SIG-M5 treated with dmso at 0.1 percent for 504 hours (cell line): Measurements from ENCODE around the gene CMIP.

Experiments
- DNase-seq: peaks from one replicate; lab custom pipeline; 2025; ENCODE audit not compliant: unreplicated experiment; lab: John Stamatoyannopoulos, UW

CMIP gene

DNA sequence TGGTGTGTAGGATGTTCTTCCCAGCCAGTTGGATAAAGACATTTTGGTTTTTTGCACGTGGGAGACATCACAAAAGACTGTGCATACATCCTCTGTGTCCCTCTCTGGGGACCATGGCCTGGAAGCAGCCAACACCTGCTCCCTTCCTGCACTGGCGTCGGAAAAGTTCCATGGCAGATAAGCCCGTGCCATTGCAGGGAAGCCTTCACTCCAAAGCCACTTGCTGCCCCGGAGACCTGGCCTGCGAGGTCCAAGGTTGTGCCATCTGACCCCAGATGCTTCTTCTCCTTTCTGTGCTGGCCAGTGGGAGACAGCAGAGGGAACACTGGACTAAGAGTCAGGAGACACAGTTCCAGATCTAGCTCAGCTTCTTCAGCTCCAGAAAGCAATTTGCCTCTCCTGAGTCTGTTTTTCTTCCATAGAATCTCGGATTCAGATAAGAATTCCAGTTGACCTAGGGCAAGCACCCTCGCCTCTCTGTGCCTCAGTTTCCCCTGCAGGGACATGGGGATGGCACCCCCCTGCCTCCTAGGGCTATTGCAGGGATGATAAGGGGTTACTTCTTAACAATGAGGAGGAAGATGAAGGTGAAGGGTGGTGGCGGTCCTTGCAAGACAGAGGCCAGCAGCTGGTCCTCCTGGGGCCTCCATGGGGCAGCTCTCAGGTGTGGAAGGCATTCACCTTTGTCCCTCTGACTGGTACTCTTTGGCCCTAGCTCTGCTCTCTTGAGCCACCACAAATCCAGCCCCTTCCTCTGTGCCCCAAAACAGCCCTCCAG, 134.2 kb downstream of the CMIP start:
- DNase-seq = no peak

DNA sequence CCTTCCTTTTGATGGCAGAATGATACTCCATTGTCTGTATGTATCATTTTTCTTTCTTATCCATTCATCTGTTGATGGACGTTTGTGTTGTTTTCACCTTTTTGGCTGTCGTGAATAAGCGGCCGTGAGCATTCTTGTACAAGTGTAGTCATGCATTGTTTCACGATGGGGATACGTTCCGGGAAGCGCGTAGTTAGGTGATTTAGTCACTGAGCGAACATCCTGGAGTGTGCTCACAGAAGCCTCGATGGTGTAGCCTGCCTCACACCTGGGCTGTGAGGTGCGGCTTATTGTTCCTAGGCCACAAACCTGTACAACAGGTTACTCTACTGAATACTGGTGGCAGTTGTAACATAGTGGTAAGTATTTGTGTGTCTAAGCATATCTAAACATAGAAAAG, 136.5 kb downstream of the CMIP start:
- DNase-seq = peak; percentile 71

DNA sequence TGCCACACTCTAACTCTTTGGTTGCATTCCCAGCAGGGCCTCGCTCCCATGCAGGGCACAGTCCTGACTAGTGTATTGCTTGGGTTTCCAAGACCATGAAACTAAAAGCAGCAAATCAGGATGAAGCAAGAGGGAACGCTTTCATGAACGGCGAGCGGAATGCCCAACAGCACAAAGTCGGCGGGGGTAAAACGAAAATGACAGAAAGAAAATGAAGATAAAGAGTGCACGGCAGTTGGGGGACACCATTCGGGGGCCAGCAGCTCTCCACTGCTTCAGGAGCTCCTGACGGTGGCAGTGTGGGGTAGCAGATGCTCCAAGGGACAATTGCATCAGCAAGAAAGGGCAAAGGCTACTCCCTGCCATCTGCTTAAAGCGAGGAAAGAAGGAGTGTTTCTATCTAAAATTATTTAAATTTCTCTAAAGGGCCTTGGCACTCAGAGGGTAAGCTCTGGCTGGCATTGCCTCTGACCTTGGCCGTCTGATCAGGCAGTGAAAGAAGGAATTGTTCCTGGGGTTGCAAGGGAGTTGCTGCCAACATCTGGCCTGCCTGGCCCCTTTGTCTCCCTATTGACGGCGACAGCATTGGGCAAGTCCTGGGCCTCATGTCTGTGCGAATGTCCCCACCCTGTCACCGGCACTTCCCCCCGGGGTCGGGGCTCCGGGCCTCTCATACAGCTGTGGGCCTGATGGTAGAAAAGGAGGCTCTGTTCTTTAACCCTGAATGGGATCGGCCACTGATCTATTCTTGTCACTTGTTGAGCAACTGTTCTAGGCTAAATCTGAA, 138.2 kb downstream of the CMIP start:
- no peak for DNase-seq

DNA sequence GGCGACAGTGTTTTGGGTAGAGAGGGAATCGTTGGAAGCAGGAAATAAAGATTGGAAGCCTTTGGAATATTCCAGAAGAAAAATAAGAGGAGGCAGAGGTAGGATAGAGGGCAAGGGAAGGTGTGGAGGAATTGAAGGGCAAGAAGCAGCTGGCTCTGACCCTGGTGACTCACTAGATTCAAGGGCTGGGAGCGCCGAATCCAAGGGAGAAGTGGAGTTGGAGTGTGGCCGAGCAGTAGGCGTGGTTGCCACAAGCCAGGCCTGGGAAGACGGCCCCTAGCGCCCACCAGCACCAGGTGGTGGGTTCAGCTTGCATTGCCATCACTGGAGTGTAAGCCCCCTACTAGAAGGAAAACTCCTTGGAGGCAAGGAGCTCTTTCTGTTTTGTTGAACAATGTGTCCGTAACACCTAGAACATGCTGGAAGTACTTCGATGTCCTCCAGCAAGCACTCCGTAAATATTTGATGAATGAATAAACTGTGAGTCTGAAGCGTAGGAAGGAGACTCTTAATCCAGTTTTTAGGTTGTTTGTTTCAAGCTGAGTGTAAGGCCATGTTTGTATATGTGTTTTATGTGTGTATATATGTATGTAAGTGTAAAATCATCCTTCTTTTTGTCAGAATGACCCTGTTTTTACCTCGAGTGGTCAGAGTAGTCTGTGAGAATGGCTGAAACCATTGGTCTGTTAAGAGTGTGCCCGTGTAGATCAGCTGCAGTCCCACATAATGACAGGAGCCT, 139.5 kb downstream of the CMIP start:
- DNase-seq = no peak

DNA sequence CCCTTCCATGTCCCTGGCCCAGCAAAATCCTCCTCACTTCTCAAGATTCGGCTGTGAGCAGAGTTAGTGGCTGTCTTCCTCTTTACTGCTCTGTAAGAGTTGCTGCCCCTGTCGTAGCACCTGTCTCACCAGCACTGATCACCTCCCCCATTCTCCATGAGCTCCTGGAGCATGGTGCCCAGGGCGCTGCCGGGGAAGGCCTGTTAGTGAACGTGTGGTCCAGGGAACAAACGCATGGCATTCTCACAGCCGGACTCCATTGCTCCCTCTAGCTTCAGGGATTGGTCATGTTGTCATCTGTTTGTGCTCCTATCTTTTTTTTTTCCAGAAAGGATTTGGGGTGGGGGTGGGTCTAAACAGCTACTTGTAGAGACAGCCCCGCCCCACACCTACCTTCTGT, 141.2 kb downstream of the CMIP start:
- no peak for DNase-seq

DNA sequence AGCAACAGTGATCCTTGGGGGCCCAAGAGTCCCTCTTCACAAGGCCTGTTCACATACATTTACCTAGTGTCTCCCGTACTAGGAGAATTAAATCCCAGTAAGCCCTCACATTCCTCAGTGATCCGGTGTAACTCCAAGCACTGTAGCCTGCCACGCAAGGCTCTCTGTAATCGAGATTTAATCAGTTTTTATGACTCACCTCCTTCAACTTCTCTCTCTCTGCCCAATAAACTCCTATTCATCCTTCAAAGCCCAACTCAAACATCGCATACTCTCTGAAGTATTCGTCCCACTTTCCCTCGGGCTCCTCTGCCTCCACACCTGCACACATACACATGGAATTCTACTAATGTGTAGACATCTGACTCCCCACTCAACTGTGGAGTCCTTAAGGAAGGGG, 141.8 kb downstream of the CMIP start:
- DNase-seq = no peak

DNA sequence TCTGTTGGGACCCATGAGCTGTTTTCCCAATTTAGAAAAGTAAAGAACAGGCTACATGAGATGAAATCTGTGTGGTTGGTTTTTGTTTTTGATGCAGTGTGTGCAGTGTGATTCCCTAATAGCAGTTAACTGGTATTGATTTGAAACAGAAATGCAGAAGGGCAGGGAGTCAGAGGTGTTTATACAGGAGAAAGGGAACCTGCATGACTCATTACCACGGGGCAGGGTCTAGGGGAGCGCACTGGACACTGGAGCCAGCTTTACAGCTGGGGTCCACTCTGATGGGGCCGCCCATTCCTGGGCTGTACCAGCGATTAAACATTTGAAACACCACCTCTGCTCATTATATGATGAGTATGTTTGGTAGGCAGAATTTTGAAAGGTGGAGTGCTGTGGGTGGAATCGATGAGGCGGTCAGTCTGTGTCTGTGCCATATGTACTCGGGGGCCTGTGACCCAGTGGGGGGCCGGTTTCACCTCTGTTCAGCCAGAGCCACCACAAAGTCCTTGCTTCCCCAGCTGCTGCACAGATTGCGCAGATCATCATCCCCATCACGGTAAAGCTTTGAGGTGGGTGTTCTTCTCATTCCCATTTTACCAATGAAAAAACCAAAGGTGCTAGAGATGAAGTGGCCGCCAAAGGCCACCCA, 142.5 kb downstream of the CMIP start:
- DNase-seq = no peak

DNA sequence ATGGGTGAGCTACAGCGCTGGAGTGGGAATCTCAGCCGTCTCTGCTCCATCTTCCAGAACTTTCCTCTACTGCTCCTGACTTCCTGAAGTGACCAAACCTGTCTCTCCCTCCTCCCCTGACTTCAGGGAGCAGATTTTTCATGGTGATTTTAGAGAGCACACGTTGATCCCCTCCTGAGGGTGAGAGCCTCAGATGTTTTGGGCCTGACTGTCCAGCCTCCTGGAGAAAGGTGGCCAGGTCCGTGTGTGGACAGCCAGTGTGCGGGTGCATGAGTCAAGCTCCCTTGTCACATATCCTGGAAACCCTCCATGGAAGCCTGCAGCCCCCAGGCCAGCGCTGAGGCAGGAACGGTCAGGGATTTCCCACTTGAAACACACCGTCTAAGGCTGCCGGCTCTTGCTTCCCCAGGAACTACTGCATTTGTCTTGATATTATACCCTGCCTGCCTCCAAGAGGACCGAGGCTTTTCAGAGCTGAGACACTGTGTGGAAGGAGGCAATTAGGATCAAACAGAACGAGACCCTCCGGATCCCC, 143.1 kb downstream of the CMIP start:
- no peak for DNase-seq

DNA sequence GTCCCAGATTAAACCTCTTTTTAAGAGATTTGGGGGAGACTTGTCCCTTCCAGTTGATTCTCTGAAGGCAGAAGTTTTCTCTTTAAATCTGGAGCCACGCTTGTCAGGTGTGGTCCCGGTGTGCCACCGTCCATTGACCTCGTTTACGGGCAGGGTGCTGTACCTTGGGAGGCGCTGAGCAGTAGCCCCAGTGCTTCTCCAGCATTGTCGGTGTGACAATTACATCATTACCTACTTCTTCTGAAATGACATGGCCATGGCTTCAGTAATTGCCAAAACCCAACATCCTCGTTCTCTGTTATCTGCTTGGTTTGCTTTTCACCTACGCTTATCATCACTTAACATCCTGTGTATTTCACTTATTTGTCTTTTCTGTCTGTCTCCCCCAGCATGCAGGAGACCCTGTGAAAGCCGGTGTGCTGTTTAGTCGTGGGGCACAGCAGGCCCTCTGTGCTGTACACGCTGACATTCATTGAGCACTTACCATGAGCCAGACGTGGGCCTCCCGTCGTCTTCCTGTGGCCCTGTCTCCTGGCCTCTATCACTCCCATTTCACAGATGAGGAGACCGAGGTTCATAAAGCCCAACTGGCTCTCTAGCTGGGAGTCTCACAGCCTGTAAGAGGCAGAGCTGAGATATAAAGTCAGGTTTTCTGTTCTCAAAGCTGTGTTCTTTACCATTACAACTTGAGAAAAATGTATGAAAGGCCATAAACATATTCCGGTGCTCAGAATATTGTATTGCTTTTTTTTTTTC, 143.9 kb downstream of the CMIP start:
- no peak for DNase-seq

DNA sequence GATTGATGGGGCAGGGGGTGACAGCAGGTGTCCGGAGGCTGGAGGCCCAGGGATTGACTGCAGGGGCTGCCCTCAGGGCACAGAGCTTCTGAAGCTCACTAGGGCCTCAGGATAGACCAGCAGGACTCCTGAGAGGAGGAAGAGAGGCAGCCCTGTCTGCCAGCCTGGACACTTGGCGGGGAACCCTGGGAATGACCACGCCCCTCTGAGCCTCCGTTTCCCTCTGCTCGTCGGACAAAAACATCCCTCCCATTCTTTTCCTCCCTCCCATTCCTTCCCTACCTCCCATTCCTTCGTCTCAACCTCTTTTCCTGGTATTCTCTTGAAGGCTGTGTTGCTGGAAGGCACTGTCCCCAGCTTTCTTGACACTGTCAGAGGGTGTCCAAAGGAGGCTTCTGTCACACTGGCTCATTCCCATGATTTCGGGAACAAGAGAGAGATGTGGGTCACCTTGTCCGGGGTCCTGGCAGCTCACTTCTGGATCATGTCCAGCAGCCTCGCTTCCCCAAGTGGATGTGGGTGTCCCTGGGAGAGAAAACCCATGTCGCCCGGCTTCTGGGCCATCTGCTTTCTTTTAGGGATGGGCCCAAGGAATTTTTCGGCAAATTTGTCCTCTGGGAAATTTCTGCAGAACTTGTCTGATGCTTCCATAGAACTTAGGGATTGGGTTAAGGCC, 145.5 kb downstream of the CMIP start:
- DNase-seq = no peak

DNA sequence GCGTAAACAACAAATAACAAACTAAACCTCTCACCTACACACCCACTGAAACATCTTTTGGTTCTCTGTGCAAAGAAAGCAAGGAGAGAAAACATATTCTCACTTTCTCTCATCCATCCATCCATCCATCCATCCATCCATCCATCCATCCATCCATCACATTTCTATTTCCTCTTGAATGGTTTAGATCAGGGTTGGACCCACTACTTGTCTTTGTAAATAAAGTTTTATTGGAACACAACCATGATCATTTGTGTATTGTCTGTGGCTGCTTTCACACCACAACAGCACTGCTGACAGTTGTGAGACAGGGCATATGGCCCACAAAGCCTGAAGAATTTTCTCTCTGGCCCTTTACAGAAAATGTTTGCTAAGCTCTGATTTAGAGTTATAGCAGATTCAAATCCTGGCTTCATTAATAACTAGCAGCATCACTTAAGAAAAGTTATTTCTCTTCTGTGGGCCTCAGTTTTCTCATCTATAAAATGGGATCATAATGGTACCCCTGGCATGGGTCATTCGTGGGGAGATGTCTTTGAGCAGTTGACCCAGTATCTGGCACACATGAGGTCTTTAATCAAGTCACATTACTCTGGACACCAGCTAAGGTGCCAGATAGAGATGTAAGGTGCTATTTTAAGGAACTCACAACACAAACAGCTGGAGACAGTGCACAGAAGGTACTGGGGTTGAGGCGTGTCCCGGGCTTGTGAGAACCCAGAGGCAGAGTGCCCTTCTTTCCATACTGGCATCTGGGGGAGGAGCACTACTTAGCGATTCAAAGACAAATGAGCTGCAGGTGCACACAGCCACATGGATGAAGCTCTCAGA, 146.3 kb downstream of the CMIP start:
- DNase-seq = no peak

DNA sequence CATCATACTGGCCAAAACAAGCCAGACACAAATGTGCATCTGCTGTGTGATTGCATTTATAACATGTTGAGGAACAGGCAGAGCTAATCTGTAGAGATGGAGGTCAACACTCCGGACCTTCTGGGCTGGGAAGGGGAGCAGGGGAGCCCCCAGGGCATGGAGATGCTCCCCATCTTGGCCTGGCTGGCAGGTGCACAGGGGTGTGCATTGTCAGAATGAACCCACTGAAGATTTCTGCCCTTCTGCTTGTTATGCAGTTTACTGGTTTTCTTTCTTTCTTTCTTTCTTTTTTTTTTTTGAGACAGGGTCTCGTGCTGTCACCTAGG, 146.9 kb downstream of the CMIP start:
- no peak for DNase-seq

DNA sequence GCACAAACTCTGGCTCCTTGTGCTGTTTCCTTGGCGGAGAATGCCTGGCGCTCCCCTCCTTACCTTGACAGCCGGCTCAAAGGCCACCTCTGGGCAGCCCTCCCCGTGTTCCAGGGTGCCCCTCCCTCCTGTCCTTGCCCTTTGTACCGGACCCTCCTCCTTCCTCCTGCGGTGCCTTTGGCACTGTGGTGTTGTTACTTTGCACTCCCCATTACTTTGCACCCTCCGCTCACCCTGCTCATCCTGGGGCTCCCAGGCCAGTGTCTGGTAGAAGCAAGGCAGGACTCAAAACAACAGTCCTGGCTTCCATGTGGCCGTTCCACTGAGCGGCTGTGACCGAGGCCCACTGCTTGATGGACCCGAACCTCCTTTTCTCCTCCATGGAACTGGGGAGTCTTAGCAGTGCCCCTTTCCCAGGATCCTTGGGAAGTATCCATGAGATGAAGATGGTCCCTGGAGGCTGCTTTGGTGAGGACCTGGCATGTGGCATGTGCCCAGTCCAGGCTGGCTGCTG, 147.8 kb downstream of the CMIP start:
- no peak for DNase-seq

DNA sequence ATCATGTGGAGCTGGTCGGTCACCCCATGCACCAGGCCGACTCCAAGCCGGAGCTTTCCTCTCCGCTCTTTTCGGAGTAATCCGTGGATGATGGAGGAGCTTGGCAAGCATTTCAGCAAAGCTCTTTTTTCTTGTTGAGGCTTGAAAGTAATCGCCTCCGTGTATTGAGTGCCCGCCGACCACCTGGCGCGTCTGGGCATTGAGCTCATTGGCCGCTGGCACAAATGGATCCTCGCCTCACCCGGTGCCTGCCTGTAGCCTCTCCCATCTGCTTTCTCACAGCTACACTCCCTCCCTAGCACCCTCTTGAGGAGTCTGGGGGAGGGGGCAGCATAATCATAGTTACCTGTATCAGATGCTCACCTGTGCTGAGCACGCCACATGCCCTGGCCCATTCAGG, 148.9 kb downstream of the CMIP start:
- no peak for DNase-seq

DNA sequence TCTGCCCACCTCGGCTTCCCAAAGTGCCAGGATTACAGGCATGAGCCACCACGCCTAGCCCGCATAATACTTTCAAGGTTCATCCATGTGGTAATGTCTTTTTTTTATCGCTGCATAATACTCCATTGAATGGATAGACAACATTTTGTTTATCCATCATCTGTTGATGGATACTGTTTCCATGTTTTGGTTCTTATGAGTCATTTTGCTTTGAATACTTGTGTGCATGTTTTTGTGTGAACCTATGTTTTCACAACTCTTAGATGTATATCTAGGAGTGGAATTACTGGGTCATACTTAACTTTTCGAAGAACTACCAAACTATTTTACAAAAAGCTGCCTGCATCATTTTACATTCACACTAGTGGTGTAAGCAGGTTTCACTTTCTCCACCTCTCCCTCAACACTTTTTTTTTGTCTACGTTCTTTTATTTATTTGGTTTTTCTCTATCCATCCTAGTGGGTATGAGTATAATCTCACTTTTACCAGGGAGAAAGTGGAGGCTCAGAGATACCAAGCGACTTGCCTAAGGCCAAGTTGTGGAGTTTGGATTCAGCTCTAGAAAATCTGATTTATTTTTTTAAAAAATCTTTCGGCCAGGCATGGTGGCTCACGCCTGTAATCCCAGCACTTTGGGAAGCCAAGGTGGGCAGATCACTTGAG, 151.2 kb downstream of the CMIP start:
- DNase-seq = no peak

DNA sequence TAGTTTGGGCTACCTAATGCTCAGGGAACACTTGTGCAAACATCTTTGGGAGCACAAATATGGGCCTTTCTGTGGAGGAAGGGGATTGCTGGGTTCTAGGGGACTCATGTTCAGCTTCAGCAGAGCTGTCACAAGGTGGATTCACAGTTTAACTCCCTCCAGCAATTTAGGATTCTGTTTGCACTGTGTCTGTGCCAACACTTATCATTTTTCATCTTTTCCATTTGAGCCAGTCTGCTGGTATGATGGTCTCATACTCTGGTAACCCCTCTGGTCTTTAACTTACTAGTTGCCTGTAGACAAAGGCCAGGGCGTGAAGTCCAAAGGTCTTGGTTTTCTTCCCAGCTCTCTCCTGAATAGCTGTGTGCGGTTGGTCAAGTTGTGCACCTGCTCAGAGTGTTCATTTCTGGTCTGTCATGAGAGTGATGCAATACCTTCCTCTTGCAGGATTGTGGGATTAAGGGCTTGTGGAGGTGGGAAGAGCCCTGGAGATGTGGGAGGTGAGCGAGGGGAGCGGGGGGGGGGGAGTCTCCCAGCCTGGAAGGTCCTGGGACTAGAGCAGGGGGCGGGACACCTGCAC, 152.6 kb downstream of the CMIP start:
- DNase-seq = no peak

DNA sequence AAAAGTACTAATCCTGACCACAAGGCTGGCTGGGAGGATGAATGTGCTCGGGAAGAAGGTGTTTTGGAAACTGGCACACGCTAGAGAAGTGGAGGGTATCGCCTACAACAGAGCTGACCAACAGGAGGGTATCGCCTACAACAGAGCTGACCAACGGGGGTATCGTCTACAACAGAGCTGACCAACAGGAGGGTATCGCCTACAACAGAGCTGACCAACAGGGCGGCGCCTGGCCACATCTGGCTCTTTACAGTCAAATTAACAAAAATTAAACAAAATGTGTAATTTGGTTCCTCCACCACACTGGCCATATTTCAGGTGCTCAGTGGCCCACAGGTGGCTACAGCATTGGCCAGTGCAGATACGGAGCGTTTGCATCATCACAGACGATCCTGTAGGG, 153.5 kb downstream of the CMIP start:
- no peak for DNase-seq
